ENCODE measurements around the gene CSNK1G3. TPM values are rescaled to one million over a fixed set of nuclear protein-coding genes. Genes with fewer than 3 reads are reported as not detected.
"Not testable (repeated sequence)": the region's sequence is repeated elsewhere in the genome, so short reads cannot be mapped to it uniquely, and the experiment has no call there.

The CSNK1G3 gene
- polyA plus RNA-seq, 2 of the 4 experiments (the other 2 are of a cell fraction): 24.0 to 50.9 TPM

- H3K27ac ChIP-seq; H3K9me3 ChIP-seq; DNase-seq (ENCODE audit: low read depth in 1 of 2, low spot score in 1 of 2); H3K4me3 ChIP-seq; FAIRE-seq; ATAC-seq; H3K4me2 ChIP-seq; H3K4me1 ChIP-seq: not testable (repeated sequence)
- WGBS (ENCODE audit: missing lambda C conversion rate): 87% methylated on average over 2 of the region's 2 CpGs
- ChIA-PET POLR2A (interaction anchor here (2.2 kb wide), 1 partner anchor 16 kb away, joined by 12 read pairs; the partner anchor contains the start of gene CSNK1G3), CTCF (interaction anchor here (0.6 kb wide), 1 partner anchor 763 kb away, joined by 3 read pairs; no protein-coding TSS in a partner anchor)
Measured at GRCh38 chr5:123495211-123495610, 16.8 kb upstream of the CSNK1G3 start.

- no peak for FAIRE-seq
- Histone ChIP-seq H3K4me1 (no peaks in the 10 kb centered on the region), H3K9me3 (no peaks in the 10 kb centered on the region), H3K4me3 (no peak overlapping the region), H3K4me2 (no peak overlapping the region), H3K27ac (no peak overlapping the region)
- WGBS (ENCODE audit: missing lambda C conversion rate): 92% methylated on average over 3 of the region's 3 CpGs
- ChIA-PET POLR2A (interaction anchor here (2.2 to 3.2 kb wide), 2 partner anchors 15 kb away, joined by 12 to 15 read pairs; partner anchors contain the start of gene CSNK1G3), CTCF (interaction anchor here (0.8 kb wide), 1 partner anchor 26 kb away, joined by 3 read pairs; no protein-coding TSS in a partner anchor)
- TF ChIP-seq HDAC2 (IDR thresholded peaks at IDR 0.05): no peak
- no peak for TF ChIP-seq EP300 (IDR thresholded peaks at IDR 0.05)
- no peak for TF ChIP-seq NPAS2 (CRISPR knock-in tag; IDR thresholded peaks at IDR 0.05; ENCODE audit: borderline replicate concordance)
- TF ChIP-seq EHF (CRISPR knock-in tag; IDR thresholded peaks at IDR 0.05): no peak
- no peak for TF ChIP-seq CHD2 (IDR thresholded peaks at IDR 0.05; ENCODE audit: low read length, partially characterized antibody)
- no peak for TF ChIP-seq POLR2AphosphoS2 (conservative IDR thresholded peaks at IDR 0.05; ENCODE audit: low read length)
- no peak for TF ChIP-seq MYC (IDR thresholded peaks at IDR 0.05; ENCODE audit: borderline replicate concordance, low read length)
- TF ChIP-seq NR3C1 (IDR thresholded peaks at IDR 0.05): no peak
- TF ChIP-seq CBX8 (IDR thresholded peaks at IDR 0.05): no peak
- DNase-seq (ENCODE audit: low read depth in 1 of 2, low spot score in 1 of 2): no peak
- ATAC-seq: no peak
Measured at GRCh38 chr5:123496892-123497291, 15.1 kb upstream of the CSNK1G3 start.

DNA sequence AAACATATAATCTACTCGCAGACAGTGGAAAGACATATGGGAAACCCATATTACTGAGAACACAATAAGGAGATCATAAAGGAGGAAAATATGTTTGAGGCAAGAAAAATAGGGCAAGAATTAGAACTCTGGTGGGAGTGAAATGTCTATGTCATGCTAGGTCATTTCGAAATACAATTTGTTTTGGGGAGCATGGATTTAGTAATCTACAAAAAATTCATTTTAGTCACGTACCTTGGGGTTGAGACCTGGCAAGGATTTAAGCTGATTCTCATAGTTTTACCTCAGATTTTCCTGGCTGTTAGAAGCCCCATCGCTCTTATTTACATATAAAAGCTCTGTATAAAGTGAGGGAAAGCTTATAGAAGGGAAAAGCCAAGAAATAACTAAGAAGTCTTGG, 11.5 kb upstream of the CSNK1G3 start:
- Histone ChIP-seq H3K4me2 (no peak overlapping the region), H3K9me3 (no peaks in the 10 kb centered on the region), H3K27ac (no peak overlapping the region), H3K4me3 (no peak overlapping the region), H3K4me1 (no peaks in the 10 kb centered on the region)
- 47% methylated on average over 4 of the region's 4 CpGs for WGBS (ENCODE audit: missing lambda C conversion rate)
- DNase-seq (ENCODE audit: low read depth in 1 of 2, low spot score in 1 of 2): no peak
- CTCF ChIA-PET: interaction anchor here (1.2 to 1.9 kb wide), 2 partner anchors 10 to 78 kb away, joined by 3 to 4 read pairs; partner anchors contain the start of gene CEP120
- POLR2A ChIA-PET: interaction anchor here (0.9 kb wide), 1 partner anchor 12 kb away, joined by 3 read pairs; the partner anchor contains the start of gene CSNK1G3
- no peak for ATAC-seq
- FAIRE-seq: no peak
- TF ChIP-seq CEBPB (IDR thresholded peaks at IDR 0.05) (no peak), HEYL (CRISPR knock-in tag; IDR thresholded peaks at IDR 0.05) (no peak), HOXA7 (CRISPR knock-in tag; IDR thresholded peaks at IDR 0.05) (no peak), GATA3 (IDR thresholded peaks at IDR 0.05; ENCODE audit: borderline replicate concordance) (no peak), SMC3 (IDR thresholded peaks at IDR 0.05) (no peak), CBX8 (IDR thresholded peaks at IDR 0.05) (no peak)
- TF ChIP-seq, protein P1, sequence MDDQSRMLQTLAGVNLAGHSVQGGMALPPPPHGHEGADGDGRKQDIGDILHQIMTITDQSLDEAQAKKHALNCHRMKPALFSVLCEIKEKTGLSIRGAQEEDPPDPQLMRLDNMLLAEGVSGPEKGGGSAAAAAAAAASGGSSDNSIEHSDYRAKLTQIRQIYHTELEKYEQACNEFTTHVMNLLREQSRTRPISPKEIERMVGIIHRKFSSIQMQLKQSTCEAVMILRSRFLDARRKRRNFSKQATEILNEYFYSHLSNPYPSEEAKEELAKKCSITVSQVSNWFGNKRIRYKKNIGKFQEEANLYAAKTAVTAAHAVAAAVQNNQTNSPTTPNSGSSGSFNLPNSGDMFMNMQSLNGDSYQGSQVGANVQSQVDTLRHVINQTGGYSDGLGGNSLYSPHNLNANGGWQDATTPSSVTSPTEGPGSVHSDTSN (IDR thresholded peaks at IDR 0.05): no peak

DNA sequence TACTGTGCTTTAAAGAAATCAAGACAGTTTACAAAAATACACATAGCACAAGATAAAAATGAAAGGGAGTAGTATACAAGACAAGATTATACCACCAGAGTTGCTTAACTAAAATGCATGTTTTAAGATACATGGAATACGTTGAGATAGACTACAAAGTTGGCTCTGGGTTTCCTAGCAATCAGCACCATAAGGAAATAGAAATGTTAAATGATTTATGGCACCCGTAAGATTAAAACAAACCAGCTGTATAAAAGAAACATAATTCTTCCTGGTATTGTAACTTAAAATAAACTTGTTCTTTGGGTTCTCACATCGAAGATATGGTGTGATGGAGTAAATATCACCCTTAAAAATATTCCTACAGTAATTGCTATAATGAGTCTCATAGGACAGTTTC, 9.9 kb upstream of the CSNK1G3 start:
- TF ChIP-seq TFCP2L1 (CRISPR knock-in tag; IDR thresholded peaks at IDR 0.05) (no peak), SREBF2 (IDR thresholded peaks at IDR 0.05) (no peak), JUNB (IDR thresholded peaks at IDR 0.05) (no peak), RFX5 (IDR thresholded peaks at IDR 0.05) (no peak), KDM1A (IDR thresholded peaks at IDR 0.05; ENCODE audit: low read depth) (no peak), CBX8 (IDR thresholded peaks at IDR 0.05) (no peak), CHD2 (IDR thresholded peaks at IDR 0.05; ENCODE audit: low read length, partially characterized antibody) (no peak), ESRRA (IDR thresholded peaks at IDR 0.05; ENCODE audit: borderline replicate concordance, low read length) (no peak), ZFP36 (IDR thresholded peaks at IDR 0.05; ENCODE audit: borderline replicate concordance, partially characterized antibody) (no peak), RARB (CRISPR knock-in tag; IDR thresholded peaks at IDR 0.05) (no peak), MYC (IDR thresholded peaks at IDR 0.05; ENCODE audit: borderline replicate concordance, low read length) (no peak), HOXA7 (CRISPR knock-in tag; IDR thresholded peaks at IDR 0.05) (no peak), POLR2AphosphoS2 (conservative IDR thresholded peaks at IDR 0.05; ENCODE audit: low read length) (no peak), TP53 (CRISPR knock-in tag; IDR thresholded peaks at IDR 0.05) (no peak)
- ChIA-PET POLR2A (interaction anchor here (1.0 kb wide), 1 partner anchor 10 kb away, joined by 4 read pairs; the partner anchor contains the start of gene CSNK1G3), CTCF (interaction anchor here (1.0 to 1.9 kb wide), 2 partner anchors 8 to 9 kb away, joined by 4 read pairs; no protein-coding TSS in a partner anchor)
- 31% methylated on average over 3 of the region's 3 CpGs for WGBS (ENCODE audit: missing lambda C conversion rate)
- no peaks in the 10 kb centered on the region for H3K4me1 ChIP-seq
- H3K4me3 ChIP-seq: no peak overlapping the region
- no peak overlapping the region for H3K4me2 ChIP-seq
- no peaks in the 10 kb centered on the region for H3K9me3 ChIP-seq
- DNase-seq (ENCODE audit: low read depth in 1 of 2, low spot score in 1 of 2) (no peak), ATAC-seq (no peak), FAIRE-seq (no peak)
- H3K27ac ChIP-seq: no peak overlapping the region

All from A549 (cell line).